ENCODE results near the gene FNDC3B.

Gene FNDC3B

DNA sequence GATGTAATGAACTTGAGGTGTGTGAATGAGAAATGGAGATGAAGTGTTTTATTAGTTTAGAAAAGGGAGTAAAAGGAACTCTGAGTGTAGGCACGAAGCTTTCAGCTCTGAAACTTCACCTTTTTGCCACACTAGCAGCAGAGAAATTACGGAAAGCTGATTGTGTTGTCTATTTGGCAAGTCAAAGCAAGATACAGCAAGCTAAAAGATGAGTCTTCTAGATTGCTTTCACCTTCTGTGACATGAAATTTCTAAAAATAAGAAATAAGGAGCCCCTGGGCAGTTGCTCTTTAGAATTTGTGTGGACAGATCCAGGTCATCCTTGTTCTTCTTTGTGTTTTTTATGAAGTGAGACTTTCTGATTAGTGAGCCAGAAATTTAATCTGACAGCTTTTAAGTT is 143.4 kb downstream of the FNDC3B start:
- TF ChIP-seq, protein P1, sequence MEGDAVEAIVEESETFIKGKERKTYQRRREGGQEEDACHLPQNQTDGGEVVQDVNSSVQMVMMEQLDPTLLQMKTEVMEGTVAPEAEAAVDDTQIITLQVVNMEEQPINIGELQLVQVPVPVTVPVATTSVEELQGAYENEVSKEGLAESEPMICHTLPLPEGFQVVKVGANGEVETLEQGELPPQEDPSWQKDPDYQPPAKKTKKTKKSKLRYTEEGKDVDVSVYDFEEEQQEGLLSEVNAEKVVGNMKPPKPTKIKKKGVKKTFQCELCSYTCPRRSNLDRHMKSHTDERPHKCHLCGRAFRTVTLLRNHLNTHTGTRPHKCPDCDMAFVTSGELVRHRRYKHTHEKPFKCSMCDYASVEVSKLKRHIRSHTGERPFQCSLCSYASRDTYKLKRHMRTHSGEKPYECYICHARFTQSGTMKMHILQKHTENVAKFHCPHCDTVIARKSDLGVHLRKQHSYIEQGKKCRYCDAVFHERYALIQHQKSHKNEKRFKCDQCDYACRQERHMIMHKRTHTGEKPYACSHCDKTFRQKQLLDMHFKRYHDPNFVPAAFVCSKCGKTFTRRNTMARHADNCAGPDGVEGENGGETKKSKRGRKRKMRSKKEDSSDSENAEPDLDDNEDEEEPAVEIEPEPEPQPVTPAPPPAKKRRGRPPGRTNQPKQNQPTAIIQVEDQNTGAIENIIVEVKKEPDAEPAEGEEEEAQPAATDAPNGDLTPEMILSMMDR (IDR thresholded peaks at IDR 0.05; ENCODE audit: extremely low read depth, missing control alignments), result no peak
- DNase-seq (ENCODE audit: low spot score), result no peak

DNA sequence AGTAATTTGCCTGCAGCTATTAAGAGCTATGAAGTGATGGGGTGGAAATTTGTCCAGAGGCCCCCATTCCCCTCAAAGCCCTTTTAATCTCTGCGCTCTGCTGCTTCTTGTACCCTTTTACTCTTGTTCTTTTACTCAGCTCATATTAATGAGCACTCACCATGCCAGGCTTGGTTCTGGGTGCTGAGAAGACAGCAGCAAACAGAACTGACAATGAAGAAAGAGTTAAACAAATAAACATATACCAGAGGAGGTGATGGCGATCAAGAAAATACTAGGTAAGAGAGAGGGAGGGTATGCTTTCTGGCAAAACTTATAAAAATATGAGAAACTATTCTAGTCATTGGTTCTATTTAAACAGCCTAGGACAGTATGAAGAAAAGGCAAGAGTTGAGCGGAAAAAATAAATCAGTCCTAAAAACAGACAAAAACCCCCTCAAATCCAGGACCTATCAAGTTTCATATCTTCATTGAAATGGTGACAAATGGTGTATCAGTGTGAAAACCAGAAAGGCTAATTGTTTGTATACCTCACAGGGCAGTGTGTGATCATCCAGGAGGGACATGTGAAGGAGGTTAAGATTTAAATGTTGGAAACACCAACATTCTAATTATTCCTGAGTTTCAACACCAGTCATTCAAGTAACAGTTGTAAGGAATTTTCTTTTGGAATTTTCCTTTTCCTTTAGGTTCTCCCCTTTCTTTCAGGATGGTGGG is 144.9 kb downstream of the FNDC3B start:
- DNase-seq (ENCODE audit: low spot score), result no peak
- TF ChIP-seq, protein P1 (IDR thresholded peaks at IDR 0.05; ENCODE audit: extremely low read depth, missing control alignments), result no peak

DNA sequence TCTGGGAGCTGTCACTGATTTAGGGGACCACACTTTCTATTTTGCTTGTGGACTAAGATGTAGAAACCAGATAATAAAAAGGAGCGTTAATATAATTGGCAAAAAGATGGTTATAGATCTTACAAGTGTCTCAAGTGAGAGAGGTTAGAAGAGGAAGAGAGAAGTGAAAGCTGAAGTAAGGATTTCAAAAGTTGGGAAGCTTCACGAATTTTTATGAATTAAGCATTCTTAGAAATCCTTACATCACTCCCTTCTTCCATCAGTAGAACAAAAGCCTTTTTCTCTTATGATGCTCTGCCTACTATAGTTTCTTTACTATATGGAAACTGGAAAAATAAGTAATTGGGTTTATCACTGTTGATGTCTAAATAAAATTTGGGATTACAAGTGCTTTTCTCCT is 146.5 kb downstream of the FNDC3B start:
- TF ChIP-seq, protein P1 (IDR thresholded peaks at IDR 0.05; ENCODE audit: extremely low read depth, missing control alignments), result no peak
- no peak for DNase-seq (ENCODE audit: low spot score)

DNA sequence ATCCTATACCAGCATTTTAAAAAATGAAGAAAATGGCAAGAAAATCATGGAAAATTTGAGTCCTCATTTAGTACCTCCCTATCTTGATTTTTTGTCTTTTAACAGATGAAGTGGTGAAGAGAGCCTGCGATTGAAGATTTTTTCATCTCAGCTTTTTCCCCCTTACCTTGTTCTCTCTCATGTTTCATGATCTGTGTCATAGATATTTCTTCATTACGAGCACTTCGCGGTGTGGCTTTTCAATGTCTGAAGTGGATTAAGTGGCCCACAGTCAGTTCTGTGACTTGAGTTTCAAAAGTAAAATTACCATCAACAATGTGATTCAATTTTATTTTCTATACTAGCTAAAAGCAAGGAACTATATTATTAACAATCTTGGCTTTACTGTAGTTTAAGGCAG is 147.2 kb downstream of the FNDC3B start:
- TF ChIP-seq, protein P1 (IDR thresholded peaks at IDR 0.05; ENCODE audit: extremely low read depth, missing control alignments), result no peak
- DNase-seq (ENCODE audit: low spot score), result no peak

DNA sequence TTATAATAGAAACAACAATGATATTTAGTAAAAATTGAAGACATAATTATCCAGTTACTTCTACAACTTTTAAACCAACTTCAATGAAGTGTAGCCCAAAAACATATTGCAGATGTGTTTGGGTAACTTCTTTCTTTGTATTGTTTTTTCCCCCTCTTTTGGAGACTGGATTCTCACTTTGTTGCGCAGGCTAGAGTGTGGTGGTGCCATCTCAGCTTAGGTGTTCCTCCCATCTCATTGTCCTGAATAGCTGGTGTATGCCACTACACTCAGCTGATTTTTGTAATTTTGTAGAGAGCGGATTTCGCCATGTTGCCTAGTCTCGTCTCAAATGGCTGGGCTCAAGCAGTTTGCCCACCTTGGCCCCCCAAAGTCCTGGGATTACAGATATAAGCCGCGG is 148.1 kb downstream of the FNDC3B start:
- TF ChIP-seq, protein P1 (IDR thresholded peaks at IDR 0.05; ENCODE audit: extremely low read depth, missing control alignments), result no peak
- no peak for DNase-seq (ENCODE audit: low spot score)

DNA sequence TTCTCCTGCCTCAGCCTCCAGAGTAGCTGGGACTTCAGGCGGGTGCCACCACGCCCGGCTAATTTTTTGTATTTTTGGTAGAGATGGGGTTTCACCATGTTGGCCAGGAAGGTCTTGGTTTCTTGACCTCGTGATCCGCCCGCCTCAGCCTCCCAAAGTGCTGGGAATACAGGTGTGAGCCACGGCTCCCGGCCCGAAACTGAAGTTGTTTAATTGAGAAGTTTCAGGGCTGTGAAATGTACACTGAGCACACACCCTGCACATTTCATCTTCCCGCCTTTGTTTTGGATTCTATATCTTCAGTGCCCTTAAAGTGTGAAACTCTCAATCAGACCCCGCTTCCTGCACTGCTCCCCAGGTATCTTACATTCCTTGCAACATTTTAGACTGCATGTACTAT is 149.1 kb downstream of the FNDC3B start:
- TF ChIP-seq, protein P1 (IDR thresholded peaks at IDR 0.05; ENCODE audit: extremely low read depth, missing control alignments), result no peak
- DNase-seq (ENCODE audit: low spot score), result no peak

DNA sequence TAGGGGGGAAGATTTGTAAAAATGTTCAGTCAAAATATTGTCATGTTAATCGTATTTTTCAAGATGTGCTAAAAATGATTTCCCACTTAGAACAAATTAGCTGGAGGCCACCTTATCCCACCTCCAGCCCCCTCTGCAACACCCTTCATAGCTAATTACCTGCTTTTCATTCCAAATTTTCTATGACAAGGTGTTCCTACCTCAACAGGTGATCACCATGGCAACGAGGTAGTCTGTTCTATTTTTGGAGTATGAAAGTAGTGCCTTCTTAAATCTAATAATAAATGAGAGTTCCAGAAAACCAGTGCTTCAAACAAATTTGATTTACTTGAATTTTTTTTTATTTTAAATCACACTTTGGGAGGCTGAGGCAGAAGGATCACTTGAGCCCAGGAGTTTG is 149.8 kb downstream of the FNDC3B start:
- TF ChIP-seq, protein P1 (IDR thresholded peaks at IDR 0.05; ENCODE audit: extremely low read depth, missing control alignments), result no peak
- DNase-seq (ENCODE audit: low spot score), result no peak

Data from GM20000 (cell line).